ENCODE measurements around the gene LGMN.
"Not testable (repeated sequence)": the region's sequence is repeated elsewhere in the genome, so short reads cannot be mapped to it uniquely, and the experiment has no call there.

Gene LGMN

DNA sequence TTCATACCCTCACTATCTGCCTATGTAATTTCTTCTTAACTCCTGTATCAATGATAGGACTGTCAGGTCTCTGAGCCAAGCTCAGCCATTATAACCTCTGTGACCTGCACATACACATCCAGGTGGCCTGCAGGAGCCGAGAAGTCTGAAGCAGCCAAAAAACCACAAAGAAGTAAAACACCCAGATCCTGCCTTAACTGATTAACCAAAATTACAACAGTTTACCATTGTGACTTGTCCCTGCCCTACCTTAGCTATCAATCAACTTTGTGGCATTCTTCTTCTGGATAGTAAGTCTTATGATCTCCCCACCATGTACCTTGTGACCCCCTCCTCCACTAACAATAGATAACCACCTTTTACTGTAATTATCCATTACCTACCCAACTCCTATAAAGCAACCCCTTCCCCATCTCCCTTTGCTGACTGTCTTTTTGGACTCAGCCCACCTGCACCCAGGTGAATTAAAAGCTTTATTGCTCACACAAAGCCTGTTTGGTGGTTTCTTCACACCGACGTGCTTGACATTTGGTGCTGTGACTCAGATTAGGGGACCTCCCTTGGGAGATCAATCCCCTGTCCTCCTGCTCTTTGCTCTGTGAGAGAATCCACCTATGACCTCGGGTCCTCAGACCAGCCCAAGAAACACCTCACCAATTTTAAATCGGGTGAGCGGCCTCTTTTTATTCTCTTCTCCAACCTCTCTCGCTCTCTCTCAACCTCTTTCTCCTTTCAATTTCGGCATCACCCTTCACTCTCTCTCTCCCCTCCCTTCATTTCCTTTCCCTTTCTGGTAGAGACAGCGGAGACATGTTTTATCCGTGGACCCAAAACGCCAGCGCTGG, 11.5 kb upstream of the LGMN start:
- no peak for DNase-seq

DNA sequence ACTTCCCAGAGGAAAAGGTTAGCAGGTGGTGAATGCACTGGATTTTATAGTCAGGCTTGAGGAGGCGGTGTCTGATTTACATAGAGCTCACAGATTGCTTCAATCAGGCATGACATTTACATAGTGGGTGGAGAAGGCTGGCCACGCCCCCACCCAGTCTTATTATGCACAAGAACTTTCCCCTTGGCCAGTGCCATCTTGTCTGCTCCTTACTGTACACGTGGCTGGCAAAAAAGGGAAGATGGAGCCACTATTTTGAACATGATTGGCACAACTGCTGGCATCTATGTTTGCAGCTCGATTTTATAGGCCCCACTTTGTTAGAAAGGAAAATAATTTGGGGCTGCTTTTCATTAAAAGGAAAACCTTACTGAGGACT, 10.9 kb upstream of the LGMN start:
- peak; percentile 60 for DNase-seq

DNA sequence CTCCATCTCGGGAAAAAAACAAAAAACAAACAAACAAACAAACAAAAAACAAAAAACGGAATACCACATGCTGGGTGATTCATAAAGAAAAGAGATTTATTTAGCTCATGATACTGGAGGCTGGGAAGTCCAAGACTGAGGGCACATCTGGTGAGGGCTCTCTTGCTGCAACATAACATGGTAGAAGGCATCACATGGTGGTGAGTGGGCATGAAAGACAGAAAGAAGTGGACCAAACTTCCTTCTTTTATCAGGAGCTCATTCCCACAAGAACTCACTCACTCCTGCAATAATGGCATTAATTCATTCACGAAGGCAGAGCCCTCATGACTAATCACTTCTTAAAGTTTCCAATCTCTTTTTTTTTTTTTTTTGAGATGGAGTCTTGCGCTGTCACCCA, 8.0 kb upstream of the LGMN start:
- peak; percentile 94 for DNase-seq

DNA sequence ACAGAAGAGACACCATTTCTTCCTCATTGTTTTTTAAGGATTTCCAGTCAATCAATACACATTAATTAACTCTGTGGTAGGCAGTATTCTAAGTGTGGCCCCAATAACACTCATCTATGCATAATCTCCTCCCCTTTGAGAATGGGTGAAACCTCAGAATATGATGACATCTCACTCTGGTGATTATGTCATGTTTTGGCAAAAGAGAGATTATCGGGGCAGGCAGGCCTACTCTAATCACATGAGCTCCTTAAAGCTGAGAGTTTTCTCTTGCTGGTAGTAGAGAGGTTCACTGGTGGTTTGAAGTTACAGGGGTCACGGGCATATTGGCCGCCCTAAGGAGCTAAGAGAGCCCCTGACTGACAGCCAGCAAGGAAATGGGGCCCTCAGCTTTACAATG, 7.1 kb upstream of the LGMN start:
- DNase-seq = peak; percentile 73

DNA sequence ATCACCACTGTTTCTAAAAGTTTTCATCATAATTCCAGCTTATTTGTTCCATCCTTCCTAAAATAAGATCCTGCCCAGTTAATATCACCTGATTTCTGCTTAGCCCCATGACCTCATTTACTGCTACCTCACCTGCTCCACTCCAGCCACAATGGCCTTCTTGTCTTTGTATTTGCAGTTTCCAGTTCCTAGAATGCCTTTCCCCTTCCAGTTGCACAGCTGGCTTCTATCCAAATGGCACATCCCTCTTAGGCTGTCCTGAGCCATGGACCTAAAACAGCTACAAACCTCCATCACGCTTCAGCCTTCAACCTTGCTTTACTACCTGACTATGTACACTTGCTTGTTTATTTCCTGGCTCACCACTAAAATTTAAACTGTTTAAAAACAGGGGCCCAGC, 6.5 kb upstream of the LGMN start:
- DNase-seq = no peak

DNA sequence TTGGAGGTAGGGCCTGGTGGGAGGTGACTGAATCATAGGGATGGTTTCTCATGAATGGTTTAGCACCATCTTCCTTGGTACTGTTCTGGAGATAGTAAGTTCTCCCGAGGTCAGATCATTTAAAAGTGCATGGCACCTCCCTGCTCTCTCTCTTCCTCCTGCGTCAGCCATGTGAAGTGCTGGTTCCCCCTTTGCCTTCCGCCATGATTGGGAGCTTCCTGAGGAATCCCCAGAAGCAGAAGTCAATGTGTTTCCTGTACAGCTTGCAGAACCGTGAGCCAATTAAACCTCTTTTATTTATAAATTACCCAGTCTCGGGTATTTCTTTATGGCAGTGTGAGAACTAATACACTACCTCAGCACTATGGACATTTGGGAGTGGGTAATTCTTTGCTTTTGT, 4.8 kb upstream of the LGMN start:
- DNase-seq = peak; percentile 84

DNA sequence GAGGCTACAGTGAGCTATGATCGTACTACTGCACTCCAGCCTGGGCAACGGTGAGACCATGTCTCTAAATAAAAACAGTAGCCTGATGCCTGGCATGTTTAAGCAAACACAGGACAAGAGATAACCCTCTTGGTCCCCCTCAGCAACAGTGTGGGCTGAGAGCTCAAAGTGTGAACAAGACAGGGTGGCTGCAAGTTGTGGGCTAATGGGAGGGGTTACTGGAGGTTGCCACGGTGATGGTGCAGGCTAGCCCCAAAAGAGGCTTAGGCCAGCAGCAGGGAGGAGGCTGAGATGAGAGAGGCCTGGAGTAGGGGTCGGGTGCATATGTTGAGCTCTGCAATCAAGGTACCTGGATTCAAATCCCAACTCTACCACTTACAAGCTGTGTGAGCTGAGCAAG, 3.4 kb upstream of the LGMN start:
- no peak for DNase-seq

DNA sequence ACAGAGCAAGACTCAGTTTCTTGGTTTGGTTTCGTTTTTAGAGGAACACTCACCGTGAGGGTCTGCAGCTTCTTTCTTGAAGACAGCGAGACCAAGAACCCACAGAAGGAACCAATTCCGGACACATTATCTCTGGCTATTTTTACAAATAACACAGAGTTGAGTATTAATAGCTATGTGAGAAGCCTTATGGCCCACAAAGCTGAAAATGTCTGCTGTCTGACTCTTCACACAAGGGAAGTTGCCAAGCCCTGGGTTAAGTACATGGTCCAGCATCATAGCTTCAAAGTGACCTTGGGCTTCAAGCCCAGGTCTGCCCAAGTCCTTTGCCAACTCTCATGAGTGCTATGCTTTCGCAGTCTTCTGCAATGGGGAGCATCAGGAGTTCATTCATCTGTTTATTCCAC, 2.6 kb upstream of the LGMN start:
- no peak for DNase-seq

DNA sequence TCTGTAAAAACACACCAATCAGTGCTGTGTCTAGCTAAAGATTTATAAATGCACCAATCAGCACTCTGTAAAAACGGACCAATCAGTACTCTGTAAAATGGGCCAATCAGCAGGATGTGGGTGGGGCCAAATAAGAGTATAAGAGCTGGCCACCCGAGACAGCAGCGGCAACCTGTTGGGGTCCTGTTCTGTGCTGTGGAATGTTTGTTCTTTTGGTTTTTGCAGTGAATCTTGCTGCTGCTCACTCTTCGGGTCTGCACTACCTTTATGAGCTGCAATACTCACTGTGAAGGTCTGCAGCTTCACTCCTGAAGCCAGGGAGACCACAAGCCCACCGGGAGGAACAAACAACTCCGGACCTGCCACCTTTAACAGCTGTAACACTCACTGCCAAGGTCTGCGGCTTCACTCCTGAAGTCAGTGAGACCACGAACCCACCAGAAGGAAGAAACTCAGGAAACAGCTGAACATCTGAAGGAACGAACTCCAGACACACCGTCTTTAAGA, 1.8 kb upstream of the LGMN start:
- DNase-seq = not testable (repeated sequence)

DNA sequence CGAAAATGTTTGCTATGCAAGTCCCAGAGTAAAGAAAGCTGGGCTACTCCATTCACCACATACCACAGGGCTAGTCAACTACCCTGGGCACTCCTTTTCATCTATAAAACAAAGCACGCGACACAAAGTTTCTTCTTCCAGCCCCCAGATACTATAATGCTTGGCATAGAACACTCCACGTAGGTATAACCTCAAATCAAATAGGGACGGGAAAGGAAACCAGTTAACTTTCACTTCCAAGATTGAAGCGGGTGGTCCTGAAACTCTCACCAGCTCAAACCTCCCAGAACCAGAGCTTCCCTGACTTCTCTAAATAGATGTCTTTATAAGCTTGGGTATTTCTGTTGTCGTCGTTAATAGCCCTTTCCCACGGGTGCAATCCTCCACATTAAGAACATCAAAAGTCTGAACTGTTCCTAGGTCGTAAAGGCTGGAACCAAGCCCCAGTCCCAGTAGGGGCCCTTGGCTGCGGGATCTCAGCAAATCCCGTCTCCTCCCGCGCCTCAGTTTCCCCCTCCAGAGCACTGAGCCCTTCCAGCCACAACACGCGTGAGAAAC, 647 bp downstream of the LGMN start:
- DNase-seq = peak; percentile 51

DNA sequence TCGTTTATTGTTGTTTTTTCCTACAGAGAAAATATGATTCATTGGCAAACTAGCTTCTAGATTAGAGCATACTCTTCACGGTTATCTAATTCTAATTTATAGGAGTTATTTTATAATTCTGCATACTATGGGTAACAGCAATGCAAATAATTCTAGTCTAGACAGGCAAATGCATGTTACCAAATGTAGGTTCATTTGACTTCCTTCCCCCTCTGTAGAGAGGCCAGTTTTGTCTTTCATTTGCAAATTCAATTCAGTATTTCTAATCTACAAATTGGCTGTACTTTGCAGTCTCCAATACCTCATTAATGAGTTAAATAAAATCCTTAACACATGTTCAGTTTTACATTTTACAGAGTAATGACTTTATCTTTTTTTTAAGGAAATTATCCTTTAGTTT, 4.2 kb downstream of the LGMN start:
- DNase-seq = no peak

DNA sequence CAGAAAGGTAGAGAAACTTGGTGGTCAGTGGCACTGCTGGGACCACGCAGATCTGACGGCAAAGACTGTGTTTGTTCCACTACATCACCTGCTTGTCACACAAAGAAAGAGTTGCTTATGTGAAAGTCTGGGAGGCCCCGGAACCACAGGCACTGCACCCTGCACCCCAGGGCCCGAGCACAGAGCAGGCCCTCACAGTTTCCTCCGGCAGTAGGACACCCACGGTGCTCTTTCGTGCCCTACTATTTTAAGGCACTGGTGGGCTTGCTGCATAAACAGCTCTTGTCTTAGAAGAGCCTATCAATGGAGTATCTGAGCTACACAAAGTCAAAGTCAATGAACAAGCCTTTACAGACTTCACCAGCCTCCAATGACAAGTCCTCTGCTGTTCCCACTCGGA, 8.0 kb downstream of the LGMN start:
- DNase-seq = no peak

DNA sequence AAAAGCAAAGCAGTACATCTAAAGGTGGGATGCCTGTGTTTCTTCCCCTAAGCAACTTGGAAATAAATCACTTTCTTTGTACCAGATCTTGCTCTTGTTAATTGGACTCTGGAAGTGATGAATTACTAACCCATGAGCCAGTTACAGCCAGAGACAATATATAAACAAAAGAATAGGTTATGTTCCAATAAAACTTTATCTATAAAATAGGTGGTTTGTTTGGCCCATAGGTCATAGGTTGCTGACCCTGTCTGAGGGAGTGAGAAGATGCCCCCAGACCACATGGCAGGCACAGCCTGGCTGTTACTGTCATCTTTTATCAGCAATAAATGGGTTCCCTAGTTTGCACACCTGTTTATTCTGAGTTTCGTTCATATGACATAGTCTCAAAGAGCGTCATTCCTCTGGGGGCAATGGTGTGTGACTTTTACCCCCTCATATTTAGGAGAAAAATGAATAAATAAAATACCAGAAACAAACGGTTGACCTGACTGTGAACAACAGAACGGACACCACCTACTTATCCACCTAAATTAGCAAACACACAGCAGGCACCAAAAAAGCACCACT, 10.7 kb downstream of the LGMN start:
- DNase-seq = no peak

DNA sequence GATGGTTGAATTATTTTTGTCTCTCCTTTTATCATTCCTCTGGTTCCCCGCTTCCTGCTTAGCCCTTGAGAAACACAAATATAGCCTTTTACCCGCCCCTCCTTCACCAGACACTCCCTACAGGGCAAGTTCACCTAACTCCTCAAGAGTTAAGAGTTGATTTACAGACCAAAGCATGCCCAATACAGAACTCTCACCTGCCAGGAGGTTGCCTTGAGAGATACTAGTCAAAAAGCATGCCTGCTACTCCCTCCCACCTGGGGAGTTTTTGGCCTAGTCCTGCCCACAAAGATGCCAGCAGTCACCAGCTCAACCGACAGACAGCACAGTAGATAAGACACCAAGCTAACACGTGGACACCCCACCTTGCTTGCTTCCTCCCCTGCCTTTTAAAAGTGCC, 11.2 kb downstream of the LGMN start:
- no peak for DNase-seq

DNA sequence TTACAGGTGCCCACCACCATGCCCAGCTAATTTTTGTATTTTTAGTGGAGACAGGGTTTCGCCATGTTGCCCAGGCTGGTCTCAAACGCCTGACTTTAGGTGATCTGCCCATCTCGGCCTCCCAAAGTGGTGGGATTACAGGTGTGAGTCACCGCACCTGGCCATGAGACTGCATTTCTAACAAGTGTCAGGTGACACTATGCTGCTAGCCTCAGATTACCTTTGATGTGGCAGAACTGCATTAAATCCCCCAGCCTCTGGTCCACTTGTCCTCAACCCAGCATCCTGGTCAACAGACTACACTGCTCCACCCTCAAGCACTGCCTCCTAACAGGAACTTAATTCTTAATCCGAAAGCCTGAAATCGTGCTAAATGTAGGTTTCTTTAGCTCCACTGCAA, 13.1 kb downstream of the LGMN start:
- DNase-seq = no peak

DNA sequence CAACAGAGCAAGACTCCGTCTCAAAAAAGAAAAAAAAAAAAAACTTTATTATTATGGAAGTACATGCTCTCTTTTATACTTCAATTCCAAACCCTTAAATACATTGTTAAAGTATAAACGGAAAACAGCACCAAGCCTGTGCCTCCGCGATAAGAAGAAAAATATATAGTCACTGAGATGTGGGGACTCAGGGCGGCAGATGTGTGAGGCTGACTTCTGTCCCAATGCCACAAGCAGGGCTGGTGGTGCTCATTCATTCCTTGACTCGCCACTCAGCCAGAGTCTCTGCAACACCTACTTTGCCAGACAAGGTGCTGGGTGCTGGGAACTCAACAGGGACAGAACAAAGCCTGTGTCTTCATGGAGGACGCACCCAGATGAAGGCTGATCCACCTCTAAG, 13.8 kb downstream of the LGMN start:
- no peak for DNase-seq

DNA sequence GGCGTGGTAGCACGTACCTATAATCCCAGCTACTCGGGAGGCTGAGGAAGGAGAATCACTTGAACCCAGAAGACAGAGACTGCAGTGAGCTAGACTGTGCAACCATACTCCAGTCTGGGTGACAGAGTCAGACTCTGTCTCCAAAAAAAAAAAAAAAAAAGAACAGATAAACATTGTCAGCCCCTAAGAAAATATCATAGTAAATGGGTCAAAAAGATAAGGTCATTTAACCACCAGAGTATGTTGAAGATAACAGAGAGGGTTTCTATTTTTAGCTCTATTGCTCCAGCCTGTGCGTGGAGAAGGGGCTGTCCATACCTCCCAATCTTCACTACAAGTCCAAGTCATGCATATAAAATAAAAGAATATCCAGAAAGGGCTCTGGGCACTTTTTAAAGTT, 15.4 kb downstream of the LGMN start:
- DNase-seq = no peak

DNA sequence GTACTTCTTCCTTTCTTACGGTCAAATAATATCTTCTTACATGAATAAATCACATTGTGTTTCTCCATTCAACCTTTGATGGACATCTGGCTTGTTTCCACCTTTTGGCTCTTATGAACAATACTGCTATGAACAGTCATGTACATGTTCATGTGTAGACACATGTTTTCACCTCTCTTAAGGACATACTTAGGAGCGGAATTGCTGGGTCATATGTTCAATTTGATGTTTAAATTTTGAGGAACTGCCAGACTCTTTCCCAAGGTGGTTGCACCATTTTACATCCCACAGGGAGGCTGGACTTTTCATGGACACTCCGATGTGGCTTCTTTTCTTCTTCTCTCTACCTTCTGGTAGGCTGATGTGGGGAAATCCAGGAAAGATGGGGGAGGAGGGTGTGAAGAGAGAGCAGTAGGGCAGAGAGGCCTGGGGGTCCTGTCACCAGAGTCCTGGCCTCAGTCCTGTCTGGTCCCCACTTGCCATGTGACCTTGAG, 16.8 kb downstream of the LGMN start:
- peak; percentile 38 for DNase-seq

DNA sequence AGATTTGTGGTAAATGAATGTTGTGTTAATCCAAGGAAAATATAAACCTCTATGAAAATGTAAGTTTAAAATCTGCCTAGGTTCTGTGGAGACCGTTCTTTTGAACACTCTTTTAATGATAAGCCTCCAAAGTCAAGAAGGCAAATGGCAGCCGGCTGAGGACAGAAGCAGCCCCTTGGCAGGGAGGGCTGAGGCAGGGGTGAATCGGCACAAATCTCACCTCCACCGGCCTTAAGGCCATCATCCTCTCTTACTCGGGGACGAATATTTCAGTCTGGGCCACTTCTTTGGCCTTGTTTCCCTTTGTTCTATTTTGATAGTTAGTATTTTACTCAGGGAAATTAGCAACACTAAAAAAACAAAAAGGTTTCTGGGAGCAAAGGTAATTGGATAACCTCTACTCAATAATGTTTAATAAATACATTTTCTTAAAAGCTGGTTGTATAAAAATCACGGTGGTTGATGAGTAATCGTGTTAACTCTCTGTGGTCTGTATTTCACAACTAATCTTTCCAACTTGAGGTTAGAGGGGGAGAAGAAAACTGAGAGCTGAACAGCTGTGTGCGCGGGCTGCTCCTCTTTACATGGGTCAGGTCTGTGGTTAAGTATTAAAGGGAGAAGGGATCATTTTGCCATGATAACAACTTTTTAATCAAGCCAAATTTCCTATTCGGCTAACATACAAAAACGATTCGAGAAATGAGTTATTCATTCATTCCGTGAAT, 18.6 kb downstream of the LGMN start:
- peak; percentile 78 for DNase-seq

DNA sequence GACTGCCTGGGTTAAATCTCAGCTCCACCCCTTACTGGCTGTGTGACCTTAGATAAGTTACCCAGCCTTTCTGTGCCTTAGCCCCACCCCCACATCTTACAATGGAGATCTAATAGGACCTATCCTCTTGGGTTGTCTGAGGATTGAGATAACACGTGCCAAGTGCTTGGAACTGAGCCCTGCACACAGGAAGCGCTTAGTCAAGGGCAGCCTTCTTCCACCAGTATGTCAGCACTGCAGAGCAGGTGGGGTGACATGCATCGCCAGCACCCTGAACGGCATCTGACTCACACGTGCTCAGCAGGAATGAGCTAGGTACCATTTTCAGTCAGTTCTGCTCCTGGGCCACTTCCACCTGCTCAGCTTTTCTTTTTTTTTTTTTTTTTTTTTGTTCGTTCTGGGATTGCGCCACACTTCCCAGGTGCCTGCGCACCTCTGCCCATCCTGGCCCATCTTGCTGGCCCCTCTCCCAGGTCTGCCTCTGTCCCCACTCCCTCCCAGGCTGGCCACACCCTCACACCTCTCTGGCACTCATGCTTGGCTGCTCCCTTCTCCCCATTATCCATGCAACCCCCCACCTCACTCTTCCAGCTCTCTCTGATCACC, 19.6 kb downstream of the LGMN start:
- DNase-seq = peak; percentile 27

DNA sequence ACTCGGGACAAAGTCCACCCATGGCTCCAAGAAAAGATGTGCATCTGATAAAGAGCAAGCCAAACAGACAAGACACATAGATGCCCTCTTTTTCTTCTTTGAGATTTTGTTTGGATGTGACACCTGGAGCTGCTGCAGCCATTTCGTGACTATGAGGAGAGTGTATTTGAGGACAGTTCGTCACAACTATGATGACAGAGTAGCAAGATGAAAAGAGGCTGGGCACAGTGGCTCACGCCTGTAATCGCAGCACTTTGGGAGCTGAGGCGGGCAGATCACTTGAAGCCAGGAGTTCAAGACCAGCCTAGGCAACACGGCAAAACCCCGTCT, 21.5 kb downstream of the LGMN start:
- DNase-seq = no peak

DNA sequence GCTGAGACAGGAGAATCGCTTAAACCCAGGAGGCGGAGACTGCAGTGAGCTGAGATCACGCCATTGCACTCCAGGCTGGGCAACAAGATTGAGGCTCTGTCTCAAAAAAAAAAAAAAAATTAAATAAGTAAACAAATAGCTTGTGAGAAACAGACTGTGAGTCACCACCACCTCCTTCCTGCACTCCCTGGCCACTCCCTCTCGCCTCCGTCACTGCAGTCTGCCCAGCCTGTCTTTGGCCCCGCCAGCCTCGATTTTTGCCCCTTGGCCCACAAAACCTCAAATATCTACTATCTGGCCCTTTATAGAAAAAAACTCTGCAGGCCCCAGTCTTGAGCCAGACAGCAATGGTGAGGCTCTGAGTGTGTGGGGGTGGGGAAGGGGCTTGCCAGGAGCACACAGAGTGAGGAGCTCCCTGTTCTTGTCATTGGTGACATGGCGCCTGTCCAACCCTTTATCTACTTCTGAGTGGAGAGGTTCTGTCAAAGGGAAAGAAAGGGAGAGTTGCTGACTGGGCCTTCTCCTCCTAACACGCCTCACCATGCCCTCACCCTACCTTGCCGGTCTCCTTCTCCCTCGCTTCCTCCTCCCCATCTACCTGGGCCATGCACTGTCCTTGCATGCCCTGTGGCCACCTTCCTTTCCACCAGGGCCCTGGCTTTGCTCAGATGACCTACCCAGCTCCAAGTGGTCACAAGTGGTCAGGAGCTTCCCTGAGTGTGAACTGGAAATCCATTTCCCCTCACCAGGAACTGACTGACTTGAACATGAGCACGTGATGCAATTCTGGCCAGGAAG, 22.1 kb downstream of the LGMN start:
- DNase-seq = peak; percentile 95

All from inflammatory macrophage treated with lipopolysaccharide for 4 hours (primary cell).